Natural killer cell treated with Interleukin-12 subunit alpha and Interleukin-12 subunit beta and Interleukin-15 and Interleukin-18, amount 100 ng/mL, for 72 hours (primary cell): ENCODE data around the gene METTL1. TPM values are rescaled to one million over a fixed set of nuclear protein-coding genes. Genes with fewer than 3 reads are reported as not detected.

Experiments used
- ATAC-seq, 2 donors: fragments of 150-1000 bp; cut with Tn5 transposase in 1 of 2; sonication (Bioruptor Pico), chemical (Tn5 transposase) in 1 of 2; 2 replicates each; pipeline ENCODE4 v1.10.0; 2021
- DNase-seq: peaks from one replicate; pipeline ENCODE4 v3.0.0; 2022; ENCODE audit warnings: low spot score
- H3K27ac Mint-ChIP-seq, 2 donors: 1 replicate in 1 of 2; 2 replicates in 1 of 2; pipeline ENCODE4 v1.8.0; 2022; ENCODE audit warnings: mixed read lengths in 2 of 2, mild to moderate bottlenecking in 1 of 2, moderate library complexity in 1 of 2
- H3K27me3 Mint-ChIP-seq, 2 donors: 1 replicate in 1 of 2; 2 replicates in 1 of 2; pipeline ENCODE4 v1.8.0; 2022; ENCODE audit warnings: mixed read lengths in 2 of 2
- H3K36me3 Mint-ChIP-seq: one replicate; pipeline ENCODE4 v1.8.0; 2022; ENCODE audit warnings: mixed read lengths
- H3K4me1 Mint-ChIP-seq, 2 donors: 1 replicate in 1 of 2; 2 replicates in 1 of 2; pipeline ENCODE4 v1.8.0; 2022; ENCODE audit warnings: low read depth in 2 of 2, mixed read lengths in 2 of 2, mild to moderate bottlenecking in 1 of 2
- H3K4me3 Mint-ChIP-seq: one replicate; pipeline ENCODE4 v1.8.0; 2022; ENCODE audit warnings: mixed read lengths
- H3K9me3 Mint-ChIP-seq: 2 replicates; pipeline ENCODE4 v1.8.0; 2022; ENCODE audit warnings: mixed read lengths
- total RNA-seq, 2 donors: library from RNA; stranded (reverse); gene quantifications; one replicate each; pipeline ENCODE4 v1.2.3, GENCODE V29; 2022

Gene METTL1
- total RNA-seq, 2 donors from 2014 or later: 42.9 to 51.2 TPM

DNA sequence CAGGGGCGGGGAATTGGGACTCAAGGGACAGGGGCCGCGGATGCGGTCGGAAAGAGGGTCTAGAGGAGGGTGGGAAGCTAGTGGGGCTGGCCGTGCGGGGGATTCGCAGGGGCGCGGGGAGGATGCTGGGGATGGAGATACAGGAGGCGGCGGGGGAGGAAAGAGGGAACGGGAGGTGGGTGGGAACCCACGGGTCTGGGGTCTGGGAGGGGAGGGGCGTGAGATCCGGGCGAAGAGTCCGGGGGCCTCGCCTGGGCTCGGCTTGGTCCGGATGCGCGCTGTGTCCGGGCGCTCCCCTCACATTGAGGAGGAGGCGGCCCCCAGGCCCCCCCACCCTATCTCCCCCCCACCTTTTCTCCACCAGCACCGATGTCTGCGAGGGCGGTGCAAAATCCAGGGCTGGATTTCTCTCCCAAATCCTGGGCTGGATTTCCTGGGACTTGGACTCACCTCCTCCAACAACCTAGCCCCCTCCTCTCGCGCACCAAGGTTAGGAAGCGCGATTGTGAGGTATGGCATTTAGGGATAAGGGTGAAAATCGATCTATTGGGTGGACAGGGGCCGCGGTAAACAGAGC, 33.2 kb downstream of the METTL1 start, which contains the start of gene AGAP2:
TSS of gene AGAP2 (minus strand) at position 82 of the 577 bp plus-strand sequence. CDS start 496 bp downstream, outside the sequence.
- H3K9me3 Mint-ChIP-seq: no peaks in the 10 kb centered on the region
- H3K27me3 Mint-ChIP-seq: no peaks in the 10 kb centered on the region
- DNase-seq (no peak), ATAC-seq (no peak)
- H3K36me3 Mint-ChIP-seq: peaks cover 8% of the 10 kb centered on the region
- H3K27ac Mint-ChIP-seq: peak within 1 kb of the TSS; percentile 47 to 91
- peak within 1 kb of the TSS; percentile 69 for H3K4me3 Mint-ChIP-seq
- H3K4me1 Mint-ChIP-seq: peaks cover 34 to 39% of the 10 kb centered on the region in 2 donors

DNA sequence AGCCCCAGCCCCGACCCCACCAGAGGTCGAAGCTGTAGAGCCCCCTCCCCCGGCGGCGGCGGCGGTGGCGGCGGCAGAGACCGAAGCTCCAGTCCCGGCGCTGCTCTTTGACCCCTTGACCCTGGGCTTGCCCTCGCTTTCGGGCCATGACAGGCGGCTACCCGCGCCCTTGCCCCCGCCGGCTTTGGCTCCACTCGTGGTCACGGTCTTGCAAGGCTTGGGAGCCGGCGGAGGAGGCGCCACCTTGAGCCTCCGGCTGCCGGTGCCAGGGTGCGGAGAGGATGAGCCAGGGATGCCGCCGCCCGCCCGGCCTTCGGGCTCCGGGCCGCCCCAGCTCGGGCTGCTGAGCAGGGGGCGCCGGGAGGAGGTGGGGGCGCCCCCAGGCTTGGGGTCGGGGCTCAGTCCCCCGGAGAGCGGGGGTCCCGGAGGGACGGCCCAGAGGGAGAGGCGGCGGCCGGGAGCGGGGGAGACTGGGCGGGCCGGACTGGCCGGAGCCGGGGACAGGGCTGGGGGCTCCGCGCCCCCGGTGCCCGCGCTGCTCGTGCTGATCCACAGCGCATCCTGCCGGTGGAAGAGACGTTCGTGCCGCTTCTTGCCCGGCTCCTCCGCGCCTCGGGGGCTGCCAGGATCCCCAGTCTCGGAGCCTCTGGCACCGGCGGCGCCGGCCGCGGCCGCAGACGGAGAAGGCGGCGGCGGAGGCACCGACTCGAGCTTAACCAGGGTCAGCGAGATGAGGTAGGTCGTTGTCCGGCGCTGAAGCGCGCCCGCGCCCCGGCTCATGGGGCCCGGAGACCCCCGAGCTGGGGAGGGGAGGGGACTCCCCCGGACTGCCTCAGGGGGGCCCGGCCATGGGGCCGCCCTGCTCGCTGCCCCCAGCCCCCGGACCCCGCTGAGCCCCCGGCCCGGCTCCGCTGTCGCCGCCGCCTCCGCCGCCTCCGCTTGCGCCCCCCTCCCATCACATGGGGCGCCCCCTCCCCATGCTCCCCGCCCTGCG, 34.1 kb downstream of the METTL1 start:
- Mint-ChIP-seq H3K4me1 (peaks cover 34 to 39% of the 10 kb centered on the region in 2 donors), H3K4me3 (no peak overlapping the region), H3K36me3 (peaks cover 8% of the 10 kb centered on the region), H3K27ac (no peak overlapping the region), H3K9me3 (no peaks in the 10 kb centered on the region), H3K27me3 (no peaks in the 10 kb centered on the region)
- no peak for ATAC-seq
- DNase-seq: no peak

DNA sequence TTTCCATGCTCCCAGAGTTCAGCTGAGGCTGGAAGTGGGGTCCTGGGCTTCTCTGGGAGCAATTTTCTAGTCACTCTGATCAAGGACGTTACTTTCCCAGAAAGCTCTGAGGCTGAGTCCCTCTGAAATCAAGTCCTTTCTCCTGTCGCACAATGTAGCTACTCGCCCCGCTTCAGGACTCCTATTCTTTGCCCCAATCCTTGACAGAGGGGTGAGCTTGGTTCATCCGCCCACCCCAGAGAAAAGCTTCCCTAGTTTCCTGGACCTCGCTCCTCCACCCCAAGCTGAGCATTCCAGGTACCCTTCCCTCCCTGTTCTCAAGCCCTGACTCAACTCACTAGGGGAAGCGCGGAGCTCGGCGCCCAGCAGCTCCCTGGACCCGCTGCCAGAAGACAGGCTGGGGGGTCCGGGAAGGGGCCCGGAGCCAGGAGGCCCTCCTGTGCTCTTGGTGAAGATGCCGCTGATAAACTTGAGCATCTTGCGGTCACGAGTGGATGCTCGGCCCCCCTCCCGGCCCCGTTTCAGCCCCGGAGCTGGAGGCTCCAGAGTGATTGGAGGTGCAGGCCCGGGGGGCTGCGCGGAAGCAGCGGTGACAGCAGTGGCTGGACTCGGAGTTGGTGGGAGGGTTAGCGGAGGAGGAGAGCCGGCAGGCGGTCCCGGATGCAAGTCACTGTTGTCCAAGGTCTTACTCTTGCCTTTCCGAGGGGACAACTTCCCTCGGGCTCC, 35.0 kb downstream of the METTL1 start:
- Mint-ChIP-seq H3K9me3 (no peaks in the 10 kb centered on the region), H3K4me1 (peaks cover 28 to 32% of the 10 kb centered on the region in 2 donors), H3K27me3 (no peaks in the 10 kb centered on the region), H3K27ac (peak overlapping the region in 1 of 2 donors; percentile 57), H3K36me3 (peaks cover 8% of the 10 kb centered on the region), H3K4me3 (no peak overlapping the region)
- ATAC-seq (no peak), DNase-seq (no peak)

DNA sequence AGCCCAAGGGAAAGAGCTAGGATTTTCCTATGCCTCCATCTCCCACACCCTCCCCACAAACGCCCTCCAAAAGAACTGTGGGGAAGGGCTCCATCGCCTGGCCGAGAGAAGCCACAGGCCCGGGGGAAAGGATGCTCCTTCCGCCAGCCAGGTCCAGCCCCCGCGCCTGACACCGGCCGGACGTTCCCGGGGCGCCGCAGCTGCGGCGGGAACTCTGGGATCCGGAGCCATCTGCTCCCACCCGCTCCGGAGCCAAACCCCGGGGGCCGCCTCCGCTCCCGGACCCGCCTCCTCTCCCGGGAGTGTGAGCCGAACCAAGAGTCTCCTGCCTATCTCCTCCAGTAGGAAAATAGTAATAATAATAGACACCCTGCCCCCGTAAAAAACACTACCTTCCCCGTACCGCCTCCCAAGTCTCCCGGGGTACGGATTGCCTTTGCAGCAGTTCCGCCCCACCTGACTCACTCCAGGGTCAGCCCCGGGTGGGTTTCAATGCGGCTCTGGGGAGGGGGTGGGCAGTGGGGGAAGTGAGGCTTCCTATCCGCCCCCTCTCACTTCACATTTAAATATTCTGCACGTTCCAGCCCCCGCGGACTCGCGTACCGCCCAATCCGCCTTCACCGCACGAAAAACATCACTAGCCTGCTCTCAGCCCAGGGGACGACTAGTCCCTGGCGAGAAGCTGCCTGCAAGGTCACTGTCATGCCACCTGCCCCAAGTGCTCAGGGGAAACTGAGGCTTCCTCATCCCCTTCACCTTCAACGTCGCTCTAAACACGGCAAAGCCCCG, 35.8 kb downstream of the METTL1 start:
- Mint-ChIP-seq H3K4me1 (peaks cover 21 to 25% of the 10 kb centered on the region in 2 donors), H3K36me3 (peaks cover 8% of the 10 kb centered on the region), H3K4me3 (no peak overlapping the region), H3K9me3 (no peaks in the 10 kb centered on the region), H3K27me3 (no peaks in the 10 kb centered on the region), H3K27ac (peak overlapping the region in 1 of 2 donors; percentile 57)
- no peak for DNase-seq
- no peak for ATAC-seq

DNA sequence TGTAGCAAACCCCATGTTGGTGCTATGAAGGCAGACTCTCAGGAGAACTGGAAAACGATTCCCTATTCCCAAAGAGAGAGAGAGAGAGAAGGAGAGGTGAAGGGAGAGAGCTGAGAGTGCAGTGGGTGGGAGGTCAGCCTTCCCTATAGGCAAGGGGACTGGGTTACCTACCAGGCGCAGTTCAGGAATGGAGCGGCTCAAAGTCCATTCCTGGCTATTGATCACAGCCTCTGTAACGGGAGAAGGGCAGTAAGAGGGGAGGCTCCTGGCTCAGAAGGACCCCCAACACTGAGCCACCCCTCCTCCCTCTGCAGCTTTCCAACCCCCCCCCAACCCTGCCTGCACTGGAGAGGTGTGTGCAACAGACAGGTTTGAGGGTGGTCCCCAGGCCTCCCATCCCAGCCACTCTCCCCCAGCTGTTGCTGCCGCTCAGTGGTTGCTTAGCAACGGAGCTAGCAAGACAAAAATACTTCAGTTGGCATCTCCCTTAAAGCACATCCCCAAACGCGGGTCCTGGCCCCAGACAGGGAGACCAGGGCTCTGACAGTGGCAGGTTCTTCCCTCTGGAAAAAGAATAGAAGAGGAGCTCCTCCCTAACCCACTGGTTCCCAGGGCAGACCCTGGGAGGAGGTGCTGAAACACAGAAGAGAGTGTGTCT, 36.6 kb downstream of the METTL1 start:
- Mint-ChIP-seq H3K27ac (no peak overlapping the region), H3K4me3 (no peak overlapping the region), H3K27me3 (no peaks in the 10 kb centered on the region), H3K4me1 (peaks cover 13 to 18% of the 10 kb centered on the region in 2 donors), H3K9me3 (no peaks in the 10 kb centered on the region), H3K36me3 (peaks cover 8% of the 10 kb centered on the region)
- DNase-seq (no peak), ATAC-seq (no peak)

DNA sequence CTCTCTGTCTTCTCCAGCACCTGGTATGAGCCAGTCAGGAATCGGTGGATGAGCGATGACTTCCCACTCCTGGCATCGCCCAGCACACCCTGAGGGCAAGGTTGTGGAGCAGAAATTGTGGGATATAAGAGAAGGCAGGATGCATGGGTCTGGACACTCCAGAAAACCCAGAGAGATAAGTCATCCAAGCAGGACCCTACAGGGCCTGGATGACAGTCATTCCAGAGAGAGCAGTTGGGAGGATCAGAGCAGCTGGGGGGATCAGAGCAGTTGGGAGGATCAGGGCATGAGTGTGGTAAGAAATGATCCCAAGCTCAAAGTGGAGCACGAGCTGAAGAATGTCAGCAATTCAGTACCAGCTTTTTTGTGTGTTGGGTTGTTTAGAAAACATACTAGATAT, 37.3 kb downstream of the METTL1 start:
- Mint-ChIP-seq H3K4me1 (peaks cover 12 to 17% of the 10 kb centered on the region in 2 donors), H3K27me3 (no peaks in the 10 kb centered on the region), H3K27ac (peak overlapping the region in 1 of 2 donors; percentile 28), H3K4me3 (no peak overlapping the region), H3K36me3 (peaks cover 8% of the 10 kb centered on the region), H3K9me3 (no peaks in the 10 kb centered on the region)
- no peak for DNase-seq
- ATAC-seq: no peak

DNA sequence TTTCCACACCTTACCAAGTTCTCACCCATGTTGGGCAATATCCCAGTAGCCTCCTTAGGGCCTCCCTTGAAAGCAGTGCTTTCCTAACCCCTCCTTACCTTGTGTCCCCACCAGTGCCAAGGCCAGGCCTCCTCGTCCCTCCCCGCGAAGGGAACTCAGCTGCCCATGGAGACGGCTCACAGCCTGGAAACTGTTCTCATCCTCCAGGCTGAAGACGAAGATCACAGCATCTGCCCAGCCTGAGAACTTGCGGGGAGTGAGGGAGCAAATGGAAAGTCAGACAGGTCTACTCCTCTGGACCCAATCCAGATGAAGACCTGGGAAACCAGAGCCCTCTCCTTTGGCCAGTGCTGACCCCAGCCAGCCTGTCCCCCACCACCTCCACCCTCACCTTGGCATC, 38.0 kb downstream of the METTL1 start:
- peaks cover 6 to 11% of the 10 kb centered on the region in 2 donors for H3K4me1 Mint-ChIP-seq
- no peak overlapping the region for H3K27ac Mint-ChIP-seq
- DNase-seq: no peak
- H3K9me3 Mint-ChIP-seq: no peaks in the 10 kb centered on the region
- no peak overlapping the region for H3K4me3 Mint-ChIP-seq
- H3K36me3 Mint-ChIP-seq: peaks cover 8% of the 10 kb centered on the region
- ATAC-seq: no peak
- H3K27me3 Mint-ChIP-seq: no peaks in the 10 kb centered on the region

DNA sequence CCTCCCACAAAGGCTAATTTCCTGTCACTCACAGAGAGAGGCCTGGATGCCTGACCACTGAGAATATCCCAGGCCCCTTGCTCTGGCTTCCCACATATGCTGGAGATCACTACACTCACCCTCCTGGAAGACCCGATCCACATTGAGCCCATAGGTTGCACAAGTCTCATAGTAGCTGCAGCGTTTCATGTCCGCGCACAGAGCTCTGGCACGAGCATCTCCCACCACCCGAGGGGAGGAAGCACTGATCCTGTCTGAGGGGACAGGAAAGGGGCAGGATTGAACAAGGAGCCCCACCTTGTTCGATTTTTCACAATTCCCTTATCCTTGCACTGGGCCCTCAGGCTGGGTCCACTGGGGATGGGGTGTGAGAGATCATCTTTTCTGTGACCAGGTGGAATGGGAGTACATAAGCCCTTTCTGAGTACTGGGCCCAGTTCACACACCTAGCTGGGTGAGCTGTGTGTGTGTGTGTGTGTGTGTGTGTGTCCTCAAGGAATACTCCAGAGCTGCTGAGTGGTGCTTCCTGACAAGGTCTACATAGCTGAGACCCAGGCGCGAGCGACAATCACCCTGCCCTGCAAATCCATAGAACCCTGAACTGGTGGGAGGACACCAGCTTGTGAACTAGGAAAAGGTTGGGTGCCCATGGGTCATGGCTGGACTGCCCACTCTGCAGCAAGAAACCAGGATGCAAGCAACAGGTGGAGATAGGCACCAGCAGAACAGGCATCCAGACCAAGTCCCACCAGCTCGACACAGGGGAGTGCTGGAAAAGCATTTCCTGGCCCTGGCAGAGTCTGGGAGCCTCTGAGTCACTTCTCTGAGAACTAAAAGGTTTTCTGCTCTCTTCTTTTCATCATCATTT, 38.9 kb downstream of the METTL1 start:
- H3K36me3 Mint-ChIP-seq: peaks cover 8% of the 10 kb centered on the region
- peaks cover 6 to 10% of the 10 kb centered on the region in 2 donors for H3K4me1 Mint-ChIP-seq
- ATAC-seq (no peak), DNase-seq (no peak)
- H3K27ac Mint-ChIP-seq: peak overlapping the region in 1 of 2 donors; percentile 39
- no peak overlapping the region for H3K4me3 Mint-ChIP-seq
- no peaks in the 10 kb centered on the region for H3K9me3 Mint-ChIP-seq
- H3K27me3 Mint-ChIP-seq: no peaks in the 10 kb centered on the region

DNA sequence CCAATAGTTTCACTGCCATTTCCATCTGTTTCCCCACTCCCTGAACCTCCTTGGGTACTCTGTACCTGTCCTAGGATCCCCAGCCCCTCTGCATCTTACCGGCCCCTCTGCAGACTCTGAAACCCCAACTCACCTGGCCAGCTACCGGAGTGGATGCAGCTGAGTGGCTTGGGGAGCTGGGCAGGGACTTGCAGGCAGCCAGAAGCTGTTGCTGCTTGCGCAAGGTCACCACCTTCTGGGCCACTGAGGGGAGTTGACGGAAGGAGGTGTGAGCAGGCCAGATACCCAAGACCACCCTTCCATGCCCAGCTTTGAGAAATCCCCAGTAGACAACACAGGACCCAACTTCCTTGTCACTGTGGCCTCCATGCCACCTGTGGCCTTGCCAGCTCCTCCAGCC, 39.6 kb downstream of the METTL1 start:
- Mint-ChIP-seq H3K36me3 (peaks cover 8% of the 10 kb centered on the region), H3K4me3 (no peak overlapping the region), H3K4me1 (peaks cover 6 to 10% of the 10 kb centered on the region in 2 donors), H3K9me3 (no peaks in the 10 kb centered on the region), H3K27ac (peak overlapping the region in 1 of 2 donors; percentile 39), H3K27me3 (no peaks in the 10 kb centered on the region)
- DNase-seq (no peak), ATAC-seq (no peak)

DNA sequence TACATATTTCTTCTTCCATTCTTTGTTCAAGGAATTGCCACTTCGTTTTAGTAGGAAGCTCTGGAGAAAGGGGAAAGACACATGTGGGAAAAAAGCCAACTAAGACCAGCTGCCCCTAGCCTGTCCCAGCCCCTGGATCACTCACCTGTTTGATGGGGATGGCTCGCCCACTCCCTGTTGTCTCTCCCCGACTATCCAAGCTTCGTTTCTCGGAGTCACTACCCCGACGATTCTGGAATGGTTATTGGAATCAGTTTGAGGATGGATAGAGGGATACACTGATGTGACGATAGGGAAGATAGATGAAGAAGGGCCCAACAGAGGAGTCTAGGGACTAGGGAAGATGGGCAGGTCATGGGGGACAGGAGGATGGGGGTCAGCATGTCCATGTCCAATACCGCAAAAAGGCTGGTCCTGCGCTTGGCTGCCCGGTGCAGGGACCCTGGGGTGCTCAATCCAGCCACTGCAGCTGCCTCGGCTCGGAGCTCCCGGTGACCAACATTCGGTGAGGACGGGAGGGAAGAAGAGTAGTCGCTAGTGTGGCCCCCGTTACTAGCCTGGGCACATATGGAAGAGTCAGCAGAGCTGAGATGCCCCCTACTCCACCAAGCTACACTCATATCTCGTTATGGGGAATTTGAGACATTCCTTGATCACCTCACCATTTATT, 40.4 kb downstream of the METTL1 start:
- ATAC-seq: no peak
- DNase-seq: no peak
- Mint-ChIP-seq H3K27me3 (no peaks in the 10 kb centered on the region), H3K9me3 (no peaks in the 10 kb centered on the region), H3K4me1 (peaks cover 2 to 6% of the 10 kb centered on the region in 2 donors), H3K27ac (no peak overlapping the region), H3K36me3 (peaks cover 8% of the 10 kb centered on the region), H3K4me3 (no peak overlapping the region)

DNA sequence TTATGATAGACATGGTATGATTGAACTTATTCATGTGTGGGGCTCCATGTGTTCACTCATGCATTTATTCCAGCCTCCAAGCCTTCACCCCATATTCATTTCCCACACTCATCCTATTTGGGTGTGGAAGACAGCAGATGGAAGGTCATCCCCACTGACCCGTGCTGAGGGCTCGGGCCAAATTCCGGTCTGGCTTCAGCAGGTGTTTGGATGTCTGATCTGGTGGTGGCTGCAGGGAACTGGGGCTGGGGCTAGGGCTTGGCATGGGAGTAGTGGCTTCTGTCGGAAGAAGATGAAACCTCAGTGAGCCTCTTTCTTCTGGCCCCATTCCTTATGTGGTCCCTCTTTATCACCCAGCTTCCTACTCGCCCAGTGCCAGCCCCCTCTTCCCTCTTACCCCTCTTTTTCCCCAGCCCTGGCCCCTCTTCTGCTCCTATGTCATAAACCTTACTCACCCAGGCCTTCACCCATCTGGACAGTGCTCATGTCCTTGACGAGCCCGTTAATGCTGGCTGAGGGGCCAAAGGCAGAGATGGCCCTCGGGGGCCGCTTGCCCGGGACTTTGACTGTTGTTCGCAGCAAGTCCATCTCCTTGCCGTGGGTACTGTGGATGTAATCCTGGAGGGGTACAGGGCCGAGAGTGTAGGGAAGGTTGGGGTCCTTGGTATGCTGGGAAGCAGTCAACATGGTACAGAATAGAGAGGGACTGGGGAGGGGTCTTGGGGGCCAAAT, 41.4 kb downstream of the METTL1 start:
- H3K9me3 Mint-ChIP-seq: no peaks in the 10 kb centered on the region
- ATAC-seq (no peak), DNase-seq (no peak)
- no peak overlapping the region for H3K27ac Mint-ChIP-seq
- peaks cover 0 to 7% of the 10 kb centered on the region in 2 donors for H3K4me1 Mint-ChIP-seq
- H3K36me3 Mint-ChIP-seq: peaks cover 8% of the 10 kb centered on the region
- H3K4me3 Mint-ChIP-seq: no peak overlapping the region
- no peaks in the 10 kb centered on the region for H3K27me3 Mint-ChIP-seq
